ENCODE measurements around the gene PI16.
A peak's percentile ranks its signal among the peaks of the same experiment; 100 is the strongest.
"Not testable (repeated sequence)": the region's sequence is repeated elsewhere in the genome, so short reads cannot be mapped to it uniquely, and the experiment has no call there.

Gene PI16

DNA sequence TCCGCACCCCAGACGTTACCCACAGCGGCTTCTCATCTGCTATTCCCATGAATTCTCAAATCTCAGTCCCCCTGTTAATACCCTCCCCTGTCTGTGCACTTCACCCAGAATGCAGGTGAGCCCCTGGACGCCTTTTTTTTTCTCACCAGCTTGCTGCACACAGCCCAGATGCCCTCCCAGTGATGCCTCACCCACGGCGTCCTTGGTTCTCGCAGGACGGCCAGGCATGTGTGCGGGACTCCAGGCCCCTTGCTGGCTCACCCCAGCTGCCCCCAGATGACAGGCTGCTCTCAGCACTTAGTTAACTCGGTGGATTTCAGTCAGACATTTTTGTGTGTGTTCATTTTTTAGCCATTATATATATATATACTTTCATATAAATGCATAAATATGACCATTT lies 25.4 kb upstream of the PI16 start:
- DNase-seq (ENCODE audit: low spot score): no peak

DNA sequence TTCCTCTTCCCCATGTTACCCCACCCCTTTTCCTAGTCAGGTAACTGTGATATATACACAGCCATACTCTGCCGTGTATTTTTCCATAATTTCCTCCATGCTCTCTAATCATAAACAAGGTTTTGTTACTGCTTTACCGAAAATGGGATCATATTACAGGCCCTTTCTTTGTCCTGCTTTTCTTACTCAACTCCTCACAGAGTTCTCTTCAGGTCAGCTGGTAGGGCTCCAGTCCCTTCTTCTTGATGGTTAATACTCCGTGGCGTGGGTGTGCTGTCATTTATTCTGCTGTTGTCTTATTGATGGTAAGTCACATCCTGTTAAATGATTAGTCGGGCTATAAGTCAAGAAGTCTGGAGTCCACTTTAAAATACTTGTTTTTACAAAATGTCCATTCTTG lies 24.9 kb upstream of the PI16 start:
- DNase-seq (ENCODE audit: low spot score): no peak

DNA sequence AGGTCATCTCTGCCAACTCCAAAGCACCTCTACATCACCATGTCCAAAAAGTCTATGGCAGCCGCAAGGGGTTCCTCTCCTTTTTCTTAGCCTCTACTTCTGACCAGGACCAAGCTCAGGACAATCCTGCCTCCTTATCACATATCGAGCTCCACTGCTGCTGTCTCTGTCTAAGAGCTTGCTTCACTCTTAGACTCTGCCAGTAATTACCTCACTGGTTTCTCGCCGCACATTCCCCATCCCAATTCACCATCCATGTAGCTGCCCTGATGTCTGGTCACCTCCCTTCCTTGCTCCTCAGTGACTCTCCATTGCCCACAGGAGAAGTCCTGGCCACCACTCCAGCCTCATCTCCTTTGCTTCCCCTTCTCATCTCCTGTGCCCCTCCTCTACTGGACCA lies 24.1 kb upstream of the PI16 start:
- DNase-seq (ENCODE audit: low spot score): no peak

DNA sequence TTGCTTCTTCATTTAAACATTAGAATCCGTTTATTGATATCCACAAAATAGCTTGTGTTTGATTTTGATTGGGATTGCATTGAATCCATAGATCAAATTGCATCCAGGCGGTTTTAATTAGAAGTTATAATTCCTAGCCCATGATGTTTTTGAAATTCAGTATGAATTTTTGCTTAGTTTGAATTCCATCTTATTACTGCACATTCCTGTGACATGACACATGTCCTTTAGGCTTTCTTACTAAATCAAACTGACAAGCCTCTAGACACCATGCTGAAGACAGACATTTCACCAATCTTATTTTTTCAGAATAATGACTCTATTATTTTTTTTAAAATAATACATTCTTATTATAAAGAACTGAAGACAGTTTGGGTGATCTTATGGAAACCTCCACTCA lies 21.4 kb upstream of the PI16 start:
- DNase-seq (ENCODE audit: low spot score): no peak

DNA sequence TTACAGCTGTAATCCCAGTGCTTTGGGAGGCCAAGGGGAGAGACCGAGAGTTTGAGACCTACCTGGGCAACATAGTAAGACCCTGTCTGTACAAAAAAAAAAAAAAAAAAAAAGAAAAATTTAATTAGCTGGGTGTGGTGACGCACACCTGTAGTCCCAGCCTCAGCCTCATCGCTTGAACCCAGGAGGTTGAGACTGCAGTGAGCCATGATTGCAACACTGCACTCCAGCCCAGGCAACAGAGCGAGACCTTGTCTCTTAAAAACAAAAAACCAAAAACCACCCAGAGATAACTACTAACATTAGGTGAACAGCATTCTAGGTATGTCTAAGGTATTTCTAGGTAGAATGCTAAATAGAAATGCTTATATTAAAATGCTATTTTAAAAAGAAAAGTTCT lies 21.0 kb upstream of the PI16 start:
- DNase-seq (ENCODE audit: low spot score): no peak

DNA sequence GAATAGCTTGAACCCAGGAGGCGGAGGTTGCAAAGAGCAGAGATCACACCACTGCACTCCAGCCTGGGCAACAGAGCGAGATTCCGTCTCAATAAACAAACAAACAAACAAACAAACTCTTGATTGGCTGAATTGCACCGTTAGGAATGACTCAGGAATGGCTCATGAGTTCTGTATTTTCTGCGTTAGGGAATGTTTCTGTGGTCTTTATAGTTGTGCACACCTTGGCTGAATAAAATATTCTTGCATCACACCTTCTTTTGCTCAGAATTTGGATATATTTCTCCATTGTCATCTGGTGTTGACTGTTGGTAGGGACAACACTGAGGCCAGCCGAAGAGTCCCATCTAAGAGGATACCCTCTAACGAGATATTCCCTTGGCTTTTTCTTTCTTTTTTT lies 19.6 kb upstream of the PI16 start:
- no peak for DNase-seq (ENCODE audit: low spot score)

DNA sequence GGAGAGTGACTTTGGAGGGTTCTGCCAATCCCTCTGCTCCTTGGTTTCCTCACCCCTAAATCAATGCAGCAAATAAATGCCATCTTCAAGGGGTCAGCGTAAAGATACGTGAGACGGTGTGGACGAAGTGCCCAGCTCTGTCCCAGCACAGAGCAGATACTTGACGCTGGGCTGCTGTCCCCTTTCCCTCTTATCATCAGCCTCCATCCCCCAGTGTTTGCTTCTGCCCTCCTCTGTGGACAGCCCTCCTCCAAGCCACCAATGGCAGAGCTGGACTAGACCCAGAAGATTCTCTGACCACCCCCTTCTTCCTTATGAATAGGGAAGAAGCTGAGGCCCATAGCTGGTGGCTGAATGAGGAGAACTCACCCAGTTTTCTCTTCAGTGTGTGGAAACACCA lies 17.7 kb upstream of the PI16 start:
- DNase-seq (ENCODE audit: low spot score): no peak

DNA sequence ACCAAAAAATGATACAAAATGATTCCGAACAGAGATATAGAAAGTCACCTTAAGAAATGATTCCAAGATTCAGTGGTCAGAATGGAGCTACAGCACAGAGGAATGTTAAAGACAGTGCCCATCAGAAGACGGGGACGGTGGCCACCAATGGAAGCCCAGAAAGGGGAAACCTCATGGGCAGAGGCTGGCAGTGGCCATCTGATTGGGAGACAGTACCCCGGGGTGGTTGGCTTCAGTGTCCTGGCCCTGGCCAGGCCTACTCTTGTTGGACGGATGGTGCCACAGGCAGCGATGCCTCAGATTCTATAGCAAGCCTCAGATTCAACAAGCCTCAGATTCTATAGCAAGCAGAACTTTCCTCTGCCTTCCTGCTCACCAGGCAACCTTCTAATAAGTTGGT lies 16.6 kb upstream of the PI16 start:
- DNase-seq (ENCODE audit: low spot score): no peak

DNA sequence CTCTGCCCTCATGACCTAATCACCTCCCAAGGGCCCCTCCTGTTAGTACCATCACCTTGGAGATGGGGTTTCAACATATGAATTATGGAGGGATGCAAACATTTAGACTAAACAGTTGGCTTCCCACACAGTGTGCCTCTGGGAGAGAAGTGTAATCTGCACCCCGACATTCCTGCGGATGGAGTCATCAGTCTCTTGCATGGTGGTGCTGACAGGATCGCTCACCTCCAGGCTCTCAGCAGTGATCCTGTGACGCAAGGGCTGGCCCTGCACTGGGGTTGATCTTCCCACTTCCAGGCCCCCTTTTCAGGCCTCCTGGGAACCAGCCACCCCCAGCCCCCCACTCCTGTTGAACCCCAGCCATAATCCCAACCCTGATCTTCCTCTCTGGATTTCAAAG lies 16.0 kb upstream of the PI16 start:
- no peak for DNase-seq (ENCODE audit: low spot score)

DNA sequence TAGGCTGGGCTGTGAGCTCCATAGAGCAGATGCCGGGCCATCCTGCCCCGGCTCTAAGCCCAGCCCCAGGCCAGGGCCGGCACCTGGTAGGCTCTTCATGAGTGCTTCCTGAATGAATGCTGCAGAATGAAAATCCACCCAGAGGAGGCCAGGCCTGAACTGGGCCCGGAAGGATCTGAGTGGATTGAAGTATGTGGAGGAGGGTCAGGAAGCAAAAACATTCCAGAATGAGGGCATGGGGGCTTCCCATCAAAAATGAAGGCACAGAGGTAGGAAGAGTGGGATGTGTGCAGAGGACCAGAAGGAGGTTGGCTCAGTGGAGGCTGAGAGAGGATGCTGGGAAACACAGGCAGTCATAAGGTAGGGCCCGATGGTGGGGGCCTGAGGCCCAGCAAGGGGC lies 15.5 kb upstream of the PI16 start:
- DNase-seq (ENCODE audit: low spot score): not testable (repeated sequence)

DNA sequence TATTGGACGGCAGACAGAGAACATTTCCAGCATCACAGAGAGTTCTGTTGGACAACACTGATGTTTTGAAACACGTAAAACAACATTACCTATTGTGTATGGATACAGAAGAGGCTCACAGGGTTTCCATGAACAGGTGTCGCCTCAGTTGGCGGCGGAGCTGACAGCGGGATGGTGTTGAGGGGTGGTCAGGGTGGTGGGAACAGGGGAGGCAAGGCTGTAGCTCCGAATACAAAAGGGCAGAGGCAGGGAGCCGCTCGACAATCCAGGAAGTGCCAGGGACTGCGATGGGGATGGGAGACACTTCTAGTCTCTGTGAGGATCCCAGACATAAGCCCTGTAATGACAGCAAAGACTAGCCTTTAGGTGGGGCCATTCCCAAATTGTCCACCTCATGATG lies 14.5 kb upstream of the PI16 start:
- no peak for DNase-seq (ENCODE audit: low spot score)

DNA sequence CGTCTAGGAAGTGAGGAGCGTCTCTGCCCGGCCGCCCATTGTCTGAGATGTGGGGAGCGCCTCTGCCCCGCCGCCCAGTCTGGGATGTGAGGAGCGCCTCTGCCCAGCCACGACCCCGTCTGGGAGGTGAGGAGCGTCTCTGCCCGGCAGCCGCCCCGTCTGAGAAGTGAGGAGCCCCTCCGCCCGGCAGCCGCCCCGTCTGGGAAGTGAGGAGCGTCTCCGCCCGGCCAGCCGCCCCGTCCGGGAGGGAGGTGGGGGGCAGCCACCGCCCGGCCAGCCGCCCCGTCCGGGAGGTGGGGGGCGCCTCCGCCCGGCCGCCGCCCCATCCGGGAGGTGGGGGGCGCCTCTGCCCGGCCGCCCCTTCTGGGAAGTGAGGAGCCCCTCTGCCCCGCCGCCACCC lies 13.0 kb upstream of the PI16 start:
- not testable (repeated sequence) for DNase-seq (ENCODE audit: low spot score)

DNA sequence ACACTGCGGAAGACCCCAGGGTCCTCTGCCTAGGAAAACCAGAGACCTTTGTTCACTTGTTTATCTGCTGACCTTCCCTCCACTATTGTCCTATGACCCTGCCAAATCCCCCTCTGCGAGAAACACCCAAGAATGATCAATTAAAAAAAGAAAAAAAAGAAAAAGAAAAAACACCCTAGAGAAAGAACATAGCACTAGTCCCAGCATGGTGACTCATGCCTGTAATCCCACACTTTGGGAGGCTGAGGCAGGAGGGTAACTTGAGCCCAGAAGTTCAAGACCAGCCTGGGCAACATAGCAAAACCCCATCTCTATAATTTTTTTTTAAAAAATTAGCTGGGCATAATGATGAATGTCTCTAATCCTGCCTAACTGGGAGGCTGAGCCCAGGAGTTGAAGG lies 12.2 kb upstream of the PI16 start:
- DNase-seq (ENCODE audit: low spot score): not testable (repeated sequence)

DNA sequence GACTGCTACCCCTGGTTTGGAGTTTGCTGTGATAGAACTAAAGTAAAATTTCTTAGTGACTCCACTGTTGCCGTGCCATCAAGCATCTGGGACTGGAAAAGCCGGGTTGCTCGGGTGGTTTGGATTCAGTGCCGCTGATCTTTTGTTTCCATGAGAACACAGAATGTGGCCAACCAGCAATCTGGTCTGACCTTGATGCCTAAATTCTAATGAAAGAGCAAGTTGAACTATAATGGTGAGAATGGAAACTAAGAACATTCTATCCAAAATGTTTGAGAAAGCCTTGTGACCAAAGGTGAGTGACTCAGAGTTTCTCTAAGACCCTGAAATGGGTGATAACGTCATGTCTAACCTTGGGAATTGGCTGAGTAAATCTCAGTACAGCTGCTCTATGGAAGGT lies 9.9 kb upstream of the PI16 start:
- DNase-seq (ENCODE audit: low spot score): no peak

DNA sequence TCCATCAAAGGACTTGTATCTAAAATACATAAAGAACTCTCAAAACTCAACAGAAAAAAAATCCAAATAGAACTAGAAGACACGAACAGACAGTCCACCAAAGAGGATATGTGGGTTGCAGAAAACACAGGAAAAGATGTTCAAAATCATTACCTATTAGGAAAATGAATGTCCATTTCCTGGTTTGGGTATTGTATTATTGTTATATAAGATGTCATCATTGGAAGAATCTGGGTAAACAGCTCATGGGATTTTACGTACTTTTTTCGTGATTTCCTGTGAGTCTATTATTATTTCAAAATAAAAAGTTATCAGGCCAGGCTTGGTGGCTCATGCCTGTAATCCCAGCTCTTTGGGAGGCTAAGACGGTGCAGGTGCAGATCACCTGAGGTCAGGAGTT lies 9.2 kb upstream of the PI16 start:
- no peak for DNase-seq (ENCODE audit: low spot score)

DNA sequence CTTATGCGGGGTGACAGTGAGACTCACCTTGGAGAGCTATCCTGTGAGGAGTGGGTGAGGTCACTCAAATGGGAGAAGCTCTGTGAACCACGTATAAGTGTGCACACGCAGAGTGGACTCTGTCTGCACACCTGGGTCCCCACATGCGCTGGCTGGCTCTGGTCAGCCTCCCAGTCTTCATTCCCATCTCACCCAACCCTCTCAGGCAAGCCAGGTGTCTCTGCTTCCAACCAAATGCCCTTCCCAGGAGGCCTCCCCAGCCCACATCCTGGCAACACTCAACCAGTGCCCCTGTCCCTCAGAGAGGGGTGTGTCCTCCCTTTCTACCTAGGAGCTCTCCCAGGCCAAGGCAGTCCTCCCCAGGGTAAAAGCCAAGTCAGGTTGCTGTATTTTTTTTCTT lies 8.0 kb upstream of the PI16 start:
- no peak for DNase-seq (ENCODE audit: low spot score)

DNA sequence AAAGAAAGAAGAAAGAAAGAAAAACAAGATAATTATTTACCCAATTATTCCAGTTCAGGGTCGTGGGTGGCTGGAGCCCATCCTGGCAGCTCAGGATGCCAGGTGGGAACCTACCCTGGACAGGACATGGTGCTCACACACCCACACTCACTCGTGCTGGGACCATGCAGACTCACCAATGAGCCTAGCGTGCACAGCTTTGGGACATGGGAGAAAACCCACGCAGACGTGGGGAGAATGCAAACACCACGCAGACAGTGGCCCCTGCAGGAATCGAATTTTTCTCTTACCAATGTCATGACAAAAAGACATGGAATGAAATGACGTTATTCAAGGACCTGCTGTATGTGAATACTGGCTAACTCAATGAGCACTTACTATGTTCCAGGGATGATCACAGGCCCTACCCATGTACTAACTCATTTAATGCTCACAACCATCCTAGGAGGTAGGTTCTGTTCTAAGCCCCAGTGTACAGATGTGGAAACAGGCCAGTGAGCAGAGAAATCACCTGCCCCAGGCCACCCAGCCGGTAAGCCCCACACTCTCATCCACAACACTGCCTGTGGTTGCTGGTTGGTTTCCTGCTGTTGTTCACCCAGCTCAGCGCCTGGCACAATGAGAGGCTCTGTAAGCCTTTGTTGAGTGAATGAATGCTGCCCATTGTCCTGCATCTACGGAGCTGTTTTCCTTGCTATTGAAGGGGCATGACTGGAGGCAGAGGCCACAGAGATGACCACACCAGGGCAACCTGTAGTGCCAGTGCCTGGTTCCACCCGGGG lies 6.8 kb upstream of the PI16 start:
- peak; percentile 94 for DNase-seq (ENCODE audit: low spot score)

DNA sequence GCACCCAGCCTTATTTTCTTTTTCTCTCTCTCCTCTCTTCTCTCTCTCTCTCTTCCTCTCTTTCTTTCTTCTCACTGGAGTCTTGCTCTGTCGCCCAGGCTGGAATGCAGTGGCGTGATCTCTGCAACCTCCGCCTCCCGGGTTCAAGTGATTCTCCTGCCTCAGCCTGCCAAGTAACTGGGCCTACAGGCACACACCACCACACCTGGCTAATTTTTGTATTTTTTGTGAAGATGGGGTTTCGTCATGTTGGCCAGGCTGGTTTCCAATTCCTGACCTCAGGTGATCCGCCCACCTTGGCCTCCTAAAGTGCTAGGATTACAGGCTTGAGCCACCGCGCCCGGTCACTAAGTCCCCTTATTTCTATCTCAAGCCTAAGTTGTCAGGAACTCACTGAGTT lies 5.5 kb upstream of the PI16 start:
- not testable (repeated sequence) for DNase-seq (ENCODE audit: low spot score)

DNA sequence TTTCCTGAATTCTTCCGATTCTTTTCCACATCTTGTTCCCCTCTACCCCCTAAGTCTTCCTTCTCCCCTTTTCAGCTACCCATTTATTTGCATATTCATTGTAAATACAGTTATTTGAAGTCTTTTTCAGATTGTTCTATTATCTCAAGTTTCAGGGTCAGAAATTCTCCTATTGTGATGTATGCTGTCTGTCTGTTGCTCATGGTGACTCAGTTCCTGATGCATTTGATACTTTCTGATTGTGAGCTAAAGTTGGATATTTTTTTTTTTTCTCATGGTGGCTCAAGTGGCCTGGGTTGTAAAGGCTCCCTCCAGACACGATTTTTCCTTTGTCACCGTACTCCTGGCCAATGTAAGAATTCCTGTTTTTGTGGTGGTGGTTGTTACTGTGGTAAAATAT lies 4.9 kb upstream of the PI16 start:
- DNase-seq (ENCODE audit: low spot score): no peak

DNA sequence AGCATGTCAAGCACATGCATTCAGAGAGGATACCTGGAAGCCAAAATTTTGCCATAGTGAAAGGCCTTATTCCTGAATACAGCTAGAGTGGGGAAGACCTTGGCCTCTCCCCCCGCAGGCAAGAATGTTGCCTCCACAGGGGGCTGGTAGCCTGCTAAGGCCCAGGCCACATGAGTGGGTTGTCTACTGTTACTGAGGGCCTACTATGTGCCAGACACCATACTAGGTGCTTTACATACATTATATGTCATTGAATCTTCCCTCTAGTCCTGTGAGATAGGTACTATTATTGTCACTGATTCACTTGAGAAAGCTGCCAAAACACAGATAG lies 642 bp upstream of the PI16 start:
- DNase-seq (ENCODE audit: low spot score): no peak

DNA sequence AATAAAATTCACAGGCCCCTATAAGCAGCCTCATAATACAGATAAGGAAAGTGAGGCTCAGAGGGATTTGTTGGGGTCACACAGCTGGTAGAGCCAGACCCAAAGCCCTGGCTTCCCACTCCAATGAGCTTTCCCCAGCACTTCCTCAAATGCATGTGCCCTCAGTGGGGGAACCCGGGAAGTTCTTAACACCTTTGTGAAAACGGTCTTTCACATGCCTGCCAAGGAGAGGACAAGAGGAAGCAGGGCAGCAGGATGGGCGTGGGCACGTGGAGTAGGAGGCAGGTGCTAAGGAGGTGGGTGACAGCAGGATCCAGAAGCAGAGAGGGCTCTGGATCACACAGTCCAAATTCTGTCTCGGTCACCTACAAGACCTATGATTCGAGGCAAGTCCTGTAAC lies 598 bp downstream of the PI16 start:
- DNase-seq (ENCODE audit: low spot score): no peak

DNA sequence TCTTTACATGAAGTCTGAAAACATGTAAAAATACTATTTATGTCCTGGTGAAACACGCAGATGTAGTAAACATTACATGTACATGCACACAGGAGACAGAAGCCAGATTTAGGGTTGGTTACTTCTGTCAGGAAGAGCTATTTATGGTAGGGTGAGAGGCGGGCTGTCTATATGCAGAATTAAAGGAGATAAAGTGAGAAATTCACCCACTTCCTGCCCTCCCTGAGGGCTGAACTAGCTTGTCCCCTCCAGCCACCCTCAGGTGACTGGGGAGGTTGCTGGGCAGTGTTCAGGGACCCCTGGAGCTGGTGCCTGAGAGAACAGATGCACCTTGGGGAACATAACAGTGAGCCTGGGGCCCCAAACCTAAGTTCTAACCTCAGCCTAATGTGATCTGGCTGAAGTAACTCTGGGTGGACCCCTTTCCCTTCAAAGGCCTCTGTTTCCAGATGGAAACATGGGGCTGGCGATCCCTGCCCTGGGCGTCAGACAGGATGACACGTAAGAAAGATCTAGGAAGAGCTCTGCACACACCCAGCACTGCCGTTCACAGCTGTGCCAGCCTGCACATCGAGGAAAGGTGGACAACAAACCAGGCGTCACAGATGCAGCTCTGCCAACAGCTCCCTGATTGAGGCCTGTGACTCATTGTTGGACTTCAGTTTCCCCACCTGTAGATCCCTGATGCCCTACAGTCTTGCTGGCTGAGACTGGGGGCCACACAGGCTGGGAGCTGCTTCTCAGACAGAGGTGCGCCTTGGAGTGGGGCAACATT lies 1.3 kb downstream of the PI16 start:
- no peak for DNase-seq (ENCODE audit: low spot score)

DNA sequence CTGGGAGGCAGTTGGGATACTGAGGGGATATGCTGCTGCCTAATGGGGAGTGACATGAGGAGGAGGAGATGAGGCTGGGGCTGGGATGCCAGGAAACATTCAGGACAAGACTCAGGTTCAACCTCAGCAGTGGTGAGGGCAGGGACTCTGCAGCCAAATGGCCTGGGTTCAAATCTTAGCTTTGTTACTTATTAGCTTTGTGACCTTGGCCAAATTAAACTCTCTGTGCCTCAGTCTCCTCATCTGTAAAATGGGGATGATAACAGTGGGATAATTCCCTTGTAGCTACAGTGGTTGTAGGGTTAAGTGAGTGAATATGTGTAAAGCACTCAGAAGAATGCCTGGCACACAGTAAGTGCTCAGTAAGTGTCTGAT lies 1.9 kb downstream of the PI16 start:
- DNase-seq (ENCODE audit: low spot score): no peak

DNA sequence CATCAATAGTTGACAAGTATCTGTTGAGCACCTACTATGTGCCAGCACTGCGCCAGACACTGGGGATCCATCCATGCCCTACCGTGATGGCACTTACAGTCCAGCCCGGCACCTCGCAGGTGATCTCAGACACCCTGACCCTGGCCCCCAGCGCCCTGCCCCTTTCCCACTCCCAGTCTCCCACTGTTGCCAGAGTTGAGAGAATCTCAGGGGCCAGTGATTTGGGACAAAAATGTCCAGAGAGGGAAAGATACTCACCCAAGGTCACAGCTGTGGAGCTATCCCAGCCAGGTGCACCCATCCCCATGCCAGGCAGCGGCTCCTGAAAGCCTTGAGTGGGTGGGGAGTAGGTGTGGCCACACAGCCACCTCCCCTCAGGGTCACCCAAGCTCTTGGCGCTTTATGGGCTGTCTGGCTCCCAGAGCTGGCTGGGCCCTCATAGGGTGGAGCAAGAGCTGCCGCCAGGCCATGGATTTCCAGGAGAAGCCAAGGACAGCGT lies 3.3 kb downstream of the PI16 start:
- no peak for DNase-seq (ENCODE audit: low spot score)

All from Ammon's horn (tissue), 1 donor.